Duodenal mucosa (tissue), 2 donors: Measurements from ENCODE around the gene ATF3.
A peak's percentile ranks its signal among the peaks of the same experiment; 100 is the strongest.
"Not testable (repeated sequence)": the region's sequence is repeated elsewhere in the genome, so short reads cannot be mapped to it uniquely, and the experiment has no call there.

Experiments
- H3K27ac ChIP-seq: one replicate; pipeline ENCODE4 v1.7.0; 2013; ENCODE audit warnings: low read depth, low read length
- H3K27me3 ChIP-seq, 2 donors: one replicate each; pipeline ENCODE4 v1.7.0; 2013; ENCODE audit warnings: low read length in 2 of 2, control low read depth in 1 of 2; ENCODE audit not compliant: insufficient read depth in 2 of 2, control insufficient read depth in 1 of 2
- H3K36me3 ChIP-seq, 2 donors: one replicate each; pipeline ENCODE4 v1.7.0; 2013; ENCODE audit warnings: low read length in 2 of 2, control low read depth in 1 of 2; ENCODE audit not compliant: insufficient read depth in 2 of 2, control insufficient read depth in 1 of 2
- H3K4me1 ChIP-seq, 2 donors: one replicate each; pipeline ENCODE4 v1.7.0; 2013; ENCODE audit warnings: low read length in 2 of 2, control low read depth in 1 of 2; ENCODE audit not compliant: insufficient read depth in 2 of 2, control insufficient read depth in 1 of 2
- H3K4me3 ChIP-seq, 2 donors: one replicate each; pipeline ENCODE4 v1.7.0; 2013; ENCODE audit warnings: low read length in 2 of 2, low read depth in 1 of 2
- H3K9ac ChIP-seq, 2 donors: one replicate each; pipeline ENCODE4 v1.7.0; 2013; ENCODE audit warnings: low read length in 2 of 2, low read depth in 1 of 2
- H3K9me3 ChIP-seq, 2 donors: one replicate each; pipeline ENCODE4 v1.7.0; 2013; ENCODE audit warnings: low read length in 2 of 2, control low read depth in 1 of 2; ENCODE audit not compliant: control insufficient read depth in 1 of 2

ATF3 gene

DNA sequence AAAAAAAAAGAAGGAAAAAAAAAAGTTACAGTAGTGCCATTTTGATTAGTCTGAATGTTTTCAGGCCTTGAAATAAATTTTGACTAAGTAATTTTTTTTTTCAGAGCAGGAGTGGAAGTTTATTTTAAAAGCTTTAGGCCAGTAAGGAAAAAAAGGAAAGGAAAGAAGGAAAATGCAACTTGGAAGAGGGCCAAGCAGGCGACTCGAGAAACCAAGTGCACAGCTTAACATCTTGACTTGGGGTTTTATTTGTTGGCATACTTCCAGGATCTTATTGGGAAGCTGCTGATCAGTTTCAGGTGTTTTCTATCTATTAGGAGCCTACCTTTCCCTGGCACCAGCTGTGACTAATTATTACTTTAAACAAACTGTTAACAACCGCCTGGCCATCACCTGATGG is 41.7 kb downstream of the ATF3 start:
- H3K27me3 ChIP-seq = peaks cover 0 to 2% of the 10 kb centered on the region in 2 donors
- H3K9ac ChIP-seq = no peak overlapping the region
- no peak overlapping the region for H3K4me3 ChIP-seq
- H3K4me1 ChIP-seq = no peaks in the 10 kb centered on the region
- no peak overlapping the region for H3K27ac ChIP-seq
- no peaks in the 10 kb centered on the region for H3K36me3 ChIP-seq
- H3K9me3 ChIP-seq = no peaks in the 10 kb centered on the region

GRCh38 chr1:212651521-212651920 is 43.0 kb downstream of the ATF3 start:
- Histone ChIP-seq H3K9ac (no peak overlapping the region), H3K4me1 (no peaks in the 10 kb centered on the region), H3K9me3 (no peaks in the 10 kb centered on the region), H3K4me3 (no peak overlapping the region), H3K36me3 (no peaks in the 10 kb centered on the region), H3K27ac (no peak overlapping the region), H3K27me3 (peaks cover 0 to 2% of the 10 kb centered on the region in 2 donors)

DNA sequence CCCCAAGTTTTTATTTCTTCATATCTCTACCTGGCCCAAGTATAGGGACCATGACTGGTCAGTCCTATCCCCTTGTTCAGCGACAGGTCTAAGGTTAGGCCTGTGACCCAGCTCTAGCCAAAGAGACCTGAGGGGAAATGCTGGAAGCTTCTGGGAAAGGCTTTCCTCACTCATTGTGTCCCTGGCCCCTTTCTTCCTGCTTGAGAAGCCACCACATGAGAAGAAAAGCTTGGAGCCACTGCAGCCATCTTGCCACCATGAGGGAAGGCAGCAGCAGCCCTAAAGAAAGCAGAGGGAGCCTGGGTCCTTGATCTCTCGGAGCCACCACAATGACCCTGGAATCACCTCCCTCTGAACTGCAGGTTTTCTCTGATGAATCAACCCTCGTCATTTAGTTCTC is 43.4 kb downstream of the ATF3 start:
- no peak overlapping the region for H3K4me3 ChIP-seq
- H3K4me1 ChIP-seq = no peaks in the 10 kb centered on the region
- peaks cover 0 to 2% of the 10 kb centered on the region in 2 donors for H3K27me3 ChIP-seq
- H3K9me3 ChIP-seq = no peaks in the 10 kb centered on the region
- H3K9ac ChIP-seq = no peak overlapping the region
- no peak overlapping the region for H3K27ac ChIP-seq
- H3K36me3 ChIP-seq = no peaks in the 10 kb centered on the region

- Histone ChIP-seq H3K9me3 (no peaks in the 10 kb centered on the region), H3K4me3 (no peak overlapping the region), H3K4me1 (no peaks in the 10 kb centered on the region), H3K9ac (no peak overlapping the region), H3K27me3 (peaks cover 0 to 2% of the 10 kb centered on the region in 2 donors), H3K27ac (no peak overlapping the region), H3K36me3 (no peaks in the 10 kb centered on the region)
These were observed 44.0 kb downstream of the ATF3 start for GRCh38 chr1:212652609-212653008.

DNA sequence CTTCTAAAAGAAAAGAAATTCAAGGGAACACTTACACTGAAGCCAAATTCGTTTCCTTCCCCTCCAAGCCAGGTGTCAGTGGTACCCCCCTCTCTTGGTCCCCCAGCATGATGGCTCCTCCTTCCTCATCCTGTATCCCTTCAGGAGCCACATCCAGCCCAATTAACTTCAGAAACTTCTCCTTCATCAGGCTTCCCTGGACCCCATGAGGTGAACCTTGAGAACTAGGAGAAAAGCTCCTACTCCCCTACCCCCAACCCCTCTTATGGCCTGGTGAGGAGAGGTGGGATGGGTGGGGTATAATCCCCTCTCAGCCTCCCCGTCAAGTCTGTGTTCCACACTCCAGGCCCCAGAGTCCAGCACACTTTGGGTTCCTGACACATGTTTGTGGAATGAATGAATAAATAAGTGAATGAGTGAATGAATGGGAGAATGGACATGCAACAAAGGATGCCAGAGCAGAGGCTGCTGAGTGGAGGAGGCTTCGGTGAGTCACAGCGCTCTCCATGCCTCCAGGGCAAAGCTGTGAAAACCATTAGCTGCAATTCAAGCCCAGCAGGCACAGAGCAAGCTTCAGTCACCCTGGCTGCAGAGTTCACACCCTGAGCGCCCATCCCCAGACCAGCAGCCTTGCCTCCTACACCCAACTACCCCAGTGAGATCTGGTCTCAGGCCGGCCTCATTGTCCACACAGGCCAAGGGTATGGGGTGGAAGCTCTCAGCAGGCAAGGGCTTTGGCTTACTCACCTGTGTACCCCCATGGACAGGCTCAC is 47.3 kb downstream of the ATF3 start:
- Histone ChIP-seq H3K36me3 (no peaks in the 10 kb centered on the region), H3K9me3 (no peaks in the 10 kb centered on the region), H3K27ac (no peak overlapping the region), H3K9ac (no peak overlapping the region), H3K4me1 (no peaks in the 10 kb centered on the region), H3K27me3 (peaks cover 0 to 2% of the 10 kb centered on the region in 2 donors), H3K4me3 (no peak overlapping the region)

DNA sequence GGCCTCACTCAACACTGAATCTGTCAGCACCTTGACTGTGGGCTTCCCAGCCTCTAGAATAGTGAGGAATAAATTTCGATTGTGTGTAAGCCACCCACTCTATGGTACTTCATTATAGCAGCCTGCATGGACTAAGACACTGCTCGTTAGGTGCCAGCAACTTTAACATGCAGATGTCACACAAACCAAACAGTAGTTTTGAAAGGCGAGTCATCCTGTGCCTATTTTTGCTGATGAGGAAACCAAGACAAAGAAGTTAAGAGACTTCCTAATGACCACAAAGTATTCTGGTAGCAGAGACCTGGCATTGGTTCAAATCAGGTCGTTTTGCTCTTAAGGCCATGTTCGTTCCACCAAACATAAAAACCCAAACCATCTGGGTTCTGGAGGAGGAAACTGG is 48.2 kb downstream of the ATF3 start:
- Histone ChIP-seq H3K4me1 (no peaks in the 10 kb centered on the region), H3K27ac (no peak overlapping the region), H3K36me3 (no peaks in the 10 kb centered on the region), H3K4me3 (no peak overlapping the region), H3K27me3 (peaks cover 0 to 2% of the 10 kb centered on the region in 2 donors), H3K9ac (no peak overlapping the region), H3K9me3 (no peaks in the 10 kb centered on the region)

- H3K4me3 ChIP-seq, H3K36me3 ChIP-seq, H3K9ac ChIP-seq, H3K27ac ChIP-seq, H3K4me1 ChIP-seq, H3K27me3 ChIP-seq, H3K9me3 ChIP-seq: not testable (repeated sequence)
These were observed 49.7 kb downstream of the ATF3 start for GRCh38 chr1:212658250-212658649.

DNA sequence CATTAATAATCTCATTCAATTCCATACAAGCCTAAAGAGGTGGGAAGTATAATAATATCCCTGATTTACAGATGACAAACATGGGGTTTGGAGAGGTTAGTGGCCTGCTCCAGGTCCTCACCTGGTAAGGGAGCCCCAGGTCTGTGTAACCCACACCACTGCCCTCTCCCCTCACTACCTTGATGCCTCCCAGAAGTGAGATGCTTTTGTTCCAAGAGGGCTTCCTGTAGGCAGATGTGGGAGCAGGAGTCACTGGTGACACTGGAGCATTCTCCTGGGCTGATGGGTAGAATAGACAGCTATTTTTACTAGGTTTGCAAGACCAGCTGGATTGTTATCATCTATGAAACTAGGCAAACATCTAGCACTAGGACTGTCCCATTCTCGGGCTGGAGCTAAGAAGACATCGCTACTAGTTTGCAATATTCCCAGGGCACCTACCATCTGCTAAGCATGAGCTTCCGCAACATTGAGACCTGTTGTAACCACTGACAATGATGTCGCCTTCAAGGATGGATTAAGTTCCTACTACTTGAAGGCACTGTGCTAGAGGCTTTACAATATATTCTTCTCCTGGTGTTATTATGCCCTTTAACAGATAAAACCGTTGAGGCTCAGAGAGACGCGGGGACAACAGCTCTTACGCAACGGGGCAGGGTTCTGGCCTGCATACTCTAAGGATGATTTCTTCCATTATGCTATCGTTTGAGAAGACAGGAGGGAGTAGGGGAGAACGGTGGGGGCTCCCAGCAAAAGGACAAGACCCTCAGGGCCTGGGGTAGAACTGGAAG is 56.0 kb downstream of the ATF3 start:
- Histone ChIP-seq H3K4me1 (peaks cover 10 to 20% of the 10 kb centered on the region in 2 donors), H3K27ac (no peak overlapping the region), H3K4me3 (no peak overlapping the region), H3K36me3 (no peaks in the 10 kb centered on the region), H3K9ac (peak overlapping the region in 1 of 2 donors; percentile 68), H3K27me3 (no peaks in the 10 kb centered on the region), H3K9me3 (no peaks in the 10 kb centered on the region)

DNA sequence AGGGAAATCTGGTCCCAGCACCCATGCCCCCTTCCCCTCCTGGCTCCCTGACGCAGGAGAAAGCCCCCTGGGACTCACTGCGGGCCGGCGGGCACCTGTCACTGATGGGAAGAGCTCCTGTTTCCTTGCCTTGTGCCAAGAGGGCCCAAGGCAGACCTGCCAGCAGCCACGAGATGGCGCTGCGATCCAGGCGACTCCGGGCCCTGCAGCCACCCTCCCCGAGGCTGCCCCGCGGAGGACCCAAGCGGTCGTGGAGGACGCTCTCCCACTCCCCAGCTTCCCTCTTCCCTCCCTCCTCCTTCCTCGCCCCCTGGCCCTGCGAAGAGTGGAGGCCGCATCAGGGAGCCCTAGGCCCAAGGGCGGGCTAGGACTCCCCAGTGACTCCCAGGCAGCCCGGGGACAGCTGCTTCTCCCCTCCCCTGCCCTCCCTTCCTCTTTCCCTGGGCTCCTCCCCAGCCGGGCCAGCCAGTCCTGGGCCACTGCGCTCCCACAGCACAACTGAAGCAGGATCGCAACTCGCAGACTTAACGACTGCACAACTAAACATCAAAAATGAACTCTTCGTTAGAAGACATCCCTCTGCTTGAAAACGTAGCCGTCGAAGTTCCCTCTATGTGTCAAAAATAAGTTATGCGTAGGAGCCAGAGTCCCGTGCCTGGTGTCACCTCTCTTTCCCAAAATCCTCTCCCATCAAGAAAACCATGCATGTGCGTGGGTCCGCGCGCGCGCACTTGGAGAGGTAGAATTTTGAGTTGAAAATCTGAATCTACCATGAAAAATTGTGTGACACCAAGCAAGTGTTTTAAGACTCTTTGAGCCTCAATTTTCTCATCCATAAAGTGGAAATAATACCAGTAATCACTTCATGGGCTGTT is 56.9 kb downstream of the ATF3 start:
- H3K9me3 ChIP-seq = no peaks in the 10 kb centered on the region

More for the DNA sequence above, 56.9 kb downstream of the ATF3 start:
- no peaks in the 10 kb centered on the region for H3K36me3 ChIP-seq
- peak overlapping the region; percentile 69 to 82 for H3K4me3 ChIP-seq
- H3K27ac ChIP-seq = no peak overlapping the region
- no peaks in the 10 kb centered on the region for H3K27me3 ChIP-seq
- H3K9ac ChIP-seq = peak overlapping the region; percentile 68 to 77
- H3K4me1 ChIP-seq = peaks cover 10 to 22% of the 10 kb centered on the region in 2 donors
